GM21381 (cell line): ENCODE data around the gene CDHR3.

Experiments
- ATAC-seq: cut with Tn5 transposase; IDR thresholded peaks from one replicate; pipeline ENCODE4 v1.9.1; 2021; ENCODE audit warnings: mild to moderate bottlenecking, moderate library complexity; ENCODE audit not compliant: unreplicated experiment

CDHR3 gene

DNA sequence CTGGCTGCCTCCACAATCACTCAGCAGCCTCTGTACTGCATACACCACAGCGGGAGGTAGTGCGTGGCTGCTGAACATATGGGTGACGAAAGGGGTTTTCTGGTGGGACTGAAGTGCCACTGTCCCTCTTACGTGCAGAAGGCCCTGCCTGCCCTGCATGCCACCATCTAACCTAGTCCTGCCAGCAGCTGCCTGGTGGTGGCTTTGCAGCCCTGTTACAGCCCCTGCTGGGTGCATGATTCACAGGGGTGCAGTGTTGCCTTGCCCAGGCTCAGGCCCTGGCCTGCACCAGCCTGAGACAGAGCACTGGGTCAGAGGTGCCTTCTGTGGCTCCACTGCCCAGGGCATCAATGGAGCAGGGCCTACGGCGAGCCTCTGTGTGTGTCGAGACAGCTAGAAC is 98.9 kb downstream of the CDHR3 start:
- ATAC-seq: no peak

DNA sequence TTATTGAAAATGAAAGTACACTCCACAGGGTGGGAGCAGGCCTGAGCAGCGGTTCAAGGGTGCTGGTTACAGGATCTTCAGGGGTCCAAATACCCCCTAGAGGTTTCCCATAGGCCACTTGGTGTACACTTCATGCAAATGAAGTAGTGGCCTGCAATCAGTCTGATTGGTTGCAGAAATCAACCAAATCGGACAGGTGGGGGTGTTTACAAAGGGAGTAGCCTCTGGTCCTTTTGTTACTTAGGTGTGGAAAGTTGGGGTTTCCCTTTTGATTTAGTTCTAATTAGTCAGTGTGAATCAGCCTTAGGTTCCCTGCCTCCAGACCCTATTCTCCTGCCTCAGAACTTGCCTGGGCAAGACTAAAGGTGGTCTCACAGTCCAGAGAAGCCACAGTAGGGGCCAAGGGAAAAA is 99.5 kb downstream of the CDHR3 start:
- no peak for ATAC-seq

DNA sequence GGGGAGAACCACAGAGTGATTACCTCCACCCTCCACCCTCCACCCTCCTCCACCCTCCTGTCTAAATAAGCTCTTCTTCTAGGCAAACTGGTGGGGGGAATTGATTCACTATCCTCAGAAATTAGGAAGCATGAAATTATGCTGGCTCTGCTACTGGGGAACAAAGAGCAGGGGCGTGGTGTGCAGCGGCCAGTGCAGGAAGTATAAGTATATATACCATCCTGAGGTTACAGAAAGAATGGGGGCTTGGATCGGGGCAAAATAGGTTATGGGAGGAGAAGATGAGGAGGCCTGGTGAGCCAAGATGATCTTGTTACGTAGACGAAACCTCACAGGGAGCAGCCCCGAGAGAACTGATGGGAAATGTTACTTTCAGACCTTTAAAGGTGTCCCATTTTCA is 100.0 kb downstream of the CDHR3 start:
- no peak for ATAC-seq

DNA sequence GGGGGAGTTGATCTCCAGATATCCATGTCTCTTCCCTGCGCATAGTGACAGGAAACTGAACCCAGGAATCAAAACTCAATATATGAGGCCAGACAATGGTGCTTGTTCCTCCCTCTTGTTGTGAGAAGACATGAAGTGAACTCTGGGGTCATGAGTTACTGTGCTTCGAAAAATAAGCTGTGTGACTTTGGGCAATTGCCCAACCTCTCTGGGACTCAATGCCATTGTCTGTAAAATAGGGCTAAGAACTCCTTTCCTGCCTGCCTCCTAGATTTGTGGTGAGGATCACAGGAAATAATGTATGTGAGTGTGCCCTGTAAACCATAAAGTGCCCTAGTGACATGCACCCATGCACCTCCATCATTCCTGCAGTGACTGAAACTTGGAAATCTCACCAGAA is 100.6 kb downstream of the CDHR3 start:
- no peak for ATAC-seq

DNA sequence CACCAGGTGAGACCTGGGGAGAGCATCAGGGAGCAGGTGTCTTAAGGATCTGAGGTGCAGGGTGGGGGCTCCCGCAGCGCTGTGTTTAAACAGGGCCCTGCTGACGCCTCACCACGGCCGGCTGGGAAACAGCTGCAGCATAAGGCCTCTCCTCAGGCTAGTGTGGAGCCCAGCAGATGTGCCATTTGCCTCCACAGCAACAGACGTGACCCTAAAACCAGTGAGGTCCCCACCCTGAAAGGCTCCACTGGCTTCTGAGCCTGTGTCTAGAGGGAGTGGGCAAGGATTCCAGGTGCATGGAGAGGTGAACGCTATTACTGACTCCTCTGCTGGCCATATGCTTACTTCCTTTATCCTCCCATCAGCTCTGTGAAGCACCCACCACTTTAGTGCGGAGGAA is 101.3 kb downstream of the CDHR3 start:
- no peak for ATAC-seq

DNA sequence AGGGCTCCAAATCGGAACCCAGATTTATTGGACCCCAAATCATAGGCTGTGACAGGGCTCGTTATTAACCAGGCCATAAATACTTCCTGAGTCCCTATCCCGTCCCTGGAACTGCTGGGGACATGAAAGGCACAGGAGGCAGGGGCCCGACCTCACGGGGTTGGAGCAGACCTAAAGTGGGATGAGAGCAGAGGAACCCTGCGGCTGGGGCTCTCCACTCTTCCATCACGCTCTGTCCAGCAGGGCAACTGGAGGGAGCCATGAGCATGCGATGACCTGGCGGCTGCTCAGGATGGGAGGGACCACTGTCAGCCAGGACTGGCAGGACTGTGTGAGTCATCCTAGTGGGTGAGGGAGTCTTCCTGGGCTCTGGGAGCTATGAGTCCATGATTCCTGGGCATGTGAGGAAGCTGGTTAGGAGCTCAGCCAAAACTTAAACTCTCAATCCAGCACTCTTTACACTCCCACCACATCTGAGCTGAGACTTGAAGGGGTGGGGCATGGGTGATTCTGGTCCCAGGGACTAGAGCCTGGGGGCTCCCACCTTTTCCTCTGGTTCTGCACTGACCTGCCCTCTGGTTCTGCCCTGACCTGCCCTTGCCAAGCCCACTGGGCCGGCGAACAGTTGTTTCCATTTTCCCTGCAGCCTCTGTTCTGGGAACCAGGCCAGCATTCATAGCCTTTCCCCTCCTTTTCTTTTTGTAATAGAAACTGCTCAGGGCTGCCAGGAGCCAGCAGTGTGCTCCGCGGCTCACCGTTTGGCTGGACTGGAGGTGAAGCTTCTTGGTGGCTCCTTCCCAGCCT is 101.9 kb downstream of the CDHR3 start:
- ATAC-seq: no peak

DNA sequence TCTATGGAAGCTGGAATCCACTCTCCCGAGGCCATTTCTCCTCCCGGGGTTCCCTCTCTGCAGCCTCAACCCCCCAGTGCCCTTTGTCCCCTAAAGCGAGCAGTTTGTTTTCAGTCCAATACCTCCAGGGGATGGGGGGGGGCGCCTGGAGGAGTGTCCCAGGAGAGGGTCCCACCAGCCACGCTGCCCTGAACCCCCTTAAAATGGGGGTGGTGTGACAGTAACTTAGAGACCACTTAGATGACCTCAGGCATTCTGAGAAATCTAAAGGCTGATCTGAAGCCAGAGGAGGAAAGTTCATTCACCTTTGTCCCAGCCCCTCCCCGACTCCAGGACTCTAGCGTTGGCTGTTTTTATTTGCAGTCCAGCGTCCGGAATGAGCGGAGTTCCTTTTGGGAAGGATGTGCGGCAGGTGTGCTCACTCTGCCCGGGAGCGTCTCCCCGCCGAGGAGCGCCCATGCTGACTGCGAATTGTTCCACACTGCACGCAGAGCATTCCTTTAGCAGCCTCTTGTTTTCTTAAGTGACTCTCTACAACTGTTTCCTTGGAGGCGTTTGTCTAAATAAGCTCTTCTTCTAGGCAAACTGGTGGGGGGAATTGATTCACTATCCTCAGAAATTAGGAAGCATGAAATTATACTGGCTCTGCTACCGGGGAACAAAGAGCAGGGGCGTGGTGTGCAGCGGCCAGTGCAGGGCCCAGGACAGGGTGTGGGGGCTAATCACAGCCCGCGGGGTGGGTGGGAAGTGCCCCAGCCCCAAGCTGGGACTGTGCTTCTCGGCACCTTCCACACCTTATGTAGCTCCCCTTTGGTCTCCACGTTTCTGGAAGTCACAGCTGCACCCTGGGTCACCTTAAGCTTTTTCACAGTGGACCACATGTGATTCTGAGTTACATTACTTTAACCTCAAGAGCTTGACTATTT is 102.8 kb downstream of the CDHR3 start:
- ATAC-seq: no peak

DNA sequence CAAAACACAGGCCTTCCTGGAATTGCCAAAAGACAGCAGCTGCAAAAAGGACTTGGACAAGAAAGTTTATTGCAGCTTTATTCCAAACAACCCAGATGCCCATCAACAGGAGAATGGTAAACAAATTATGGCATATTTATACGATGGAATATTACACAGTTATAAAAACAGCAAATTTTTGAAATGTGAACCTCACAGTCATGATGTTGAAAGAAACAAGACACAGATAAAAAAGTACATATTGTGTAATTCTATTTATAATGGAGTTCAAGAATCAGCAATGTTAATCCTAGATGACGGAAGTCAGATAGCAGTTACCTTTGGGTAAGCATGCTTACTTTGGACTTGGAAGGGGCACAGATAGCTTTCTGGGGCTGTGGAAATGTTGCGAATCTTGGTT is 104.6 kb downstream of the CDHR3 start:
- ATAC-seq: no peak

DNA sequence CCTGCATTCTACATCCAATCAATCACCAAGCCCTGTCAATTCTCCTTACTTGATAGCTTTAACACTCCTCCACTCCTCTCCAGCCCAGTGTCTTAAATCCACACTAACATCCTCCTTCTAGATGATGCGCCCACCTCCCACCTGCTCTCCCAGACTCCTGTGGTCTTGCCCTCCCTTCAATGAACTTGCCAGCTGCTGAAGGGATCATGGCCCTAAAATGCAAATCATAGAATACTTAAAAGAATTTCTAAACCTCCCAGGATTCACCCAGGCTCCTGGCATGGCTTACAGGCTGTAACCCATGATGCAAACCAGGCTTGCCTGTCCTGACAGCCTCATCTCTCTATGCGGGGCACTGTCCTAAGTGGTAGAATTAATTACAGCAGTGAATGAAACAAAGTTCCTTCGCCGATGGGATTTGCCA is 105.5 kb downstream of the CDHR3 start:
- no peak for ATAC-seq

DNA sequence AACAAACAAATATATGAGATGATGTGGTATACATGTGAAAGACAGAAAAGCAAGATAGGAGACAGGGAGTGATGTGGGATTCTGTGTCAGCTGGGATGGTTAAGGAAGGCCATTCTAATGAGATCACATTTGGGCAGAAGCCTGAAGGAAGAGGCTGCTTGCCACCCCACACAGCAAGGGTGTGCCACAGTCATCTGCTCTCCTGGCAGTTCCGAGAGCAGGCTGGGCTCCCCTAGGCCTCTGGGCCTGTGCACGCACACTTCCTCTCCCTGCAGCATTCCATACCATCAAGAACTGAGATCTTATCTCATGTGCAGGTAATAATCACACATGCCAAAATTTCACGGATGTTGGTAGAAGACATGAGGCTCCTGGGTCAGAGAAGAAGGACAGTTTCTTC is 105.9 kb downstream of the CDHR3 start:
- no peak for ATAC-seq

DNA sequence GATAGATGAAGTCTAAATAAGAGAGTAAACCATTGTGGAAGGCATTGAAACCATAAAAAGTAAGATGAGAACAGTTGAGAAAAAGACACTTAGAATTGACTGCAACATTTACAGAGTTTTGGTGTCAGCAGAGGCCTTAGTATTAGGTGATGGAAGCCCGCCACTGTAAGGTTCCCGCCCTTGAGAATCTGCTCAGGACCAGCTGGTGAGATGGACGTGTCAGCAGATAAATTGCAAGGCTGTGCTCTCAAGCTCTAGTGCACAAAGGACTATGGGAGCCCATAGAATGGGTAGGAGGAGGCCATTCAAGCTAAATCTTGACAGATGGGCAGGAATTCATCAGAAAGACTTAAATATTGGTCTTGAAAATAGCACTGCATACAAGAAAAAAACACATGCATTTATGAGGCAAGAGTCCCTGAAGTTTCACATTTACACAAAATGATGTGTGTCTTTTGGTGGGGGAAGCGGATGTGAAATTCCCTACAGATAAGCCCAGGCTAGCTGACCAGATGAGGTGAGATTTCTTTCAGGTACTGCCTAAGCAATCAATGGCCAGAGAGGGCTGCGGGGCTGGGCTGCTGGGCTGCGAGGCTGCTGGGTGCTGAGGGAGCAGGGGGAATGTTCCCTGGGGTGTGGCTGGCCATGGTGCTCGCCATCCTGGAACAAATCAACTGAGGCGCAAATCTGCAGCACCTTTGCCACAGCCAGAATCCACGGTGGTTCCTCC is 106.6 kb downstream of the CDHR3 start:
- no peak for ATAC-seq

DNA sequence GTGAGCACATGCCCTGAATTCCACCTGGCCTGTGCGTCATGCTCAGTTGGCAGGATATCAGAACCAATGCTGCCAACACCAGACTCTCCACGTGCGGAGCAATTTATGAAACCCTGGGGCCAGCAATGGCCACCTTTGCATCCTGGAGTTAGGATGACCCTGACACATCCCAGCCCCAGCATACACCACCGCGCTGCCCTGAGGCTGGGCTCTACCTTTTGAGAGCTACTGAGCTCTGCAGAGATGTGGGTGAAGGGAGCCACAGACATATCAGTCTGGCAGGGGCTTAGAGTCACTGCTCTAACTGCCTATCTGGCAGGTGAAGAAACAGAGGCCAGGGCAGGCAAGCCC is 107.1 kb downstream of the CDHR3 start:
- ATAC-seq: no peak

DNA sequence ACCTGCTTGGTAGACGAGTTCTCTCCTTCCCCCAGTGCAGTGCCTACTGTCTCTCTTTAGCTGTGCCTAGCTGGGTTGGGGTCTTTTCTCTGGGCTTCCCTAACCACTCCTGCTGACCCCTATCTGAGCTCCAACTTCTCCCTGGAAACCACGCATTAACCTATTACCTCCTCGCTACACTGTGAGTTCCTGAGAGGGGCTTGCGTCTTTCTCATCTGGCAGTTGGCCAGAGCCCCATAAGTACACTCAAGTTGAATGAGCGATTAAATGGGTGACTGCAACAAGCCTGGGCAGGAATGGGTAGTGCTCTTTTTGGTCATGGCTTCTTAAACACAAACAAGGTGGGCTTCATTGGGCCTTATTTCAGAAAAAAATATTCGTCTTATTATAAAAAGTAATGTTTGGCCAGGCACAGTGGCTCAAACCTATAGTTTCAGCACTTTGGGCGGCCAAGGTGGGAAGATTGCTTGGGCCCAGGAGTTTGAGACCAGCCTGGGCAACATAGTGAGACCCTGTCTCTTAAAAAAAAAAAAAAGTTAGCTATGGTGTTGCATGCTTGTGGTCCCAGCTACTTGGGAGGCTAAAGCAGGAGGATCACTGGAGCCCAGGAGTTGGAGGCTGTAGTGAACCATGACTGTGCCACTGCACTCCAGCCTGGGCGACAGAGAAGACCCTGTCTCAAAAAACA is 107.6 kb downstream of the CDHR3 start:
- no peak for ATAC-seq

DNA sequence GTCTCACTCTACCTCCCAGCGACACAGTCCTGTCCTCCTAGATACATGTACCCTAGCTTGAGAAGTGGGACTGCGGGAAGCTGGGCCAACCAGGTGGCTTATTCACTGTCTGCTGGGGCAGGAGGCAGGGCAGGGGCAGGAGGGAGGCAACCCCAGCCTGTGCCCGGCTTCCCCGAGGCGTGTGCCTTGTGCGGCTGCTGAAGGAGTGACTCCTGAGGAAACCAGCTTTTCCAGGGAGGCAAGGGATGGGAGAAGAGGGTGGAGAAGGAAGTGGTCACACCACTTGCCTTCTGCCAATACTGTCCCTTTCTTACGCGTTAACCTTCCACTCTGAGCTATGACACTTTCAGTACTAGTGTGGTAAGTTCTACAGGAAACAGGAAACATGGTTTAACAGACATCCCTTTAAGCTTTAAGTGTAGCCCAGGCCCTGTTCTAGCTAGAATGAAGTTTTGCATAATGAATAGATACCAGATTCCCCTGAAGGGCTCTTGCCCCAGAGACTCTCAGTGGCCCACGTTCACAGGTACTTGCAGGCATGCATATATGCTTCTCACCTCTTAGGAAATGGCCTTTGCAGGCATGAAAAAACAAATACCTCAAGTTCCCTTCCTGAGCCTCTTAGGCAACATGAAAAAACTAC is 108.4 kb downstream of the CDHR3 start:
- ATAC-seq: peak; percentile 96

DNA sequence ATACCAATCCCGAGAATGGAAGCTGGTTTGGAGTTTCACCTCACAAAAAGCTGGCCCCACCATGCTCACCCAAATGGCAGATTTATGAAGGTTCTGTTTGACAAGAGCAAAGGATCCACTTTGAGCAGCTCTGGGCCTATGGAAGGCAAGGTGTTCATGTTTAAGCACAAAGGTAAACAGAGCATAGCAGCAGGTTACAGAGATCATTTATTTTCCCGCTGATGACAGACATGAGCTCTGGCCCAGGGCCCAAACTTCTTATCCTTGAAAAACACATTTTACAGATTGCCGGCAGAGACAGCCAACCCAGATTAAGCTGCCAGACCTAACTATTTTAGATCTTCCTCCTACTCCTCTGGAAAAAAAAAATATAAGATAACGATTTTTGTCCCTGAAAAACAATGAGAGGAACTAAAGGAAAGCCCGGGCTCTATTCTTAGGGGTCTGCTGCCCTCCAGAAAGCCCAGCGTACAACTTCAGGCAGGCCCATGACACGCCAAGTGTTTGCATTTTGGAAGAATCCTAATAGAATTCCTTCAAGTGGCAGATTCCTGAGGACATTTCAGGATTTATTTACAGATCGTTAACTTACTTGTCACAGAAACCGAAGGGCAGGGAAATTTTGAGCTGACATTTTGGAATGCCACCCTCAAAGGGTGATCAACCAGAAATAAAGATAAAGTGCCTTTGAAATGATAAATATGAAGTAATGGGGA is 109.1 kb downstream of the CDHR3 start:
- ATAC-seq: no peak

DNA sequence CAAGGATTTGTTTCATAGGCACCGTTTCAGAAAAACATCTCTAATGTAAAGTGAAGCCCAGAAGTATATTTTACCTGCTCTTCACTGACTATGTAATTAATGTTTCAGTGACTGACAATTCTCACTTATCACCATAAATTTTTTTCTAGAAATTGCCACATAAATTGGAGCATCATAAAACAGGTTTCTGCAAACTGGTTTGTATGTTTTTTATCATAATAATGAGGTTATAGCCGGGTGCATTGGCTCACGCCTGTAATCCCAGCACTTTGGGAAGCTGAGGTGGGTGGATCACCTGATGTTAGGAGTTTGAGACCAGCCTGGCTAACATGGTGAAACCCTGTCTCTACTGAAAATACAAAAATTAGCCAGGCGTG is 109.6 kb downstream of the CDHR3 start:
- ATAC-seq: no peak

DNA sequence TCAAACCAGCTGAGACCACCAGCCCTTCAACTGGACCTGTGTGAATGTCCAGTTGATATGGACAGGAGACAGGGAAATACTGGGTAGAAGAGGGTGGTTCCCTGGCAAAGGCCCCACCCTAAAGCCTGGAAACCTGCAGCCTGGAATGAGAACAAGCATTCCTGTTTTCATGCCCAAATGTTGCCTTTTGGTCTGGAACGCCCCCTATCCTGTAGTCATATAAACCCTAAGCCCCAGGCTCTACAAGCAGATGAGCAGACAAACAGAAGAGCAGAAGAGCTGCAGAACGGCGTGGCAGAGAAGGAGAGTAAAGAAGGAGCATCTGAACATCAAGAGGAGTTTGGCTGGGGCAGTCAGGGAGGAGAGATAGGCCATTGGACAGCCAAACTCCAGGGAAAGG is 110.6 kb downstream of the CDHR3 start:
- no peak for ATAC-seq

DNA sequence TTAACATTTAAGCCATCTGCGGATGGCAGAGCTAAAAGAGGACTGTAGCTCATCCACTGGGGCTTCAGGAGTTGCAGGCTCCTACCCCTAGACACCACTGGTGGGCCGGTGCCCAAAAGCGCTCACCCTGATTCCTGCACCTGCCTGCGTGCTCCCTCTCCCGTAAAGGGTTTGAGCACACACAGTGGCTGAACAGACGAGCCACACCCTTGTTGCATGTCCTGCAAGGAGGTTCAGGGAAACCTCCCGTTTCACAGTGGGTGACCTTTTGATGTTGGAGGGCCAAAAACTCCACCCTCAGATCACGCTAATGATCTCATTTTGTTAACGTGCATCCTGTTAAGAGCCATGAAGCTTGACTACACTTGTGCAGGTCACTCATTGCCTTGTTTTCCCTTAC is 111.2 kb downstream of the CDHR3 start:
- ATAC-seq: no peak

DNA sequence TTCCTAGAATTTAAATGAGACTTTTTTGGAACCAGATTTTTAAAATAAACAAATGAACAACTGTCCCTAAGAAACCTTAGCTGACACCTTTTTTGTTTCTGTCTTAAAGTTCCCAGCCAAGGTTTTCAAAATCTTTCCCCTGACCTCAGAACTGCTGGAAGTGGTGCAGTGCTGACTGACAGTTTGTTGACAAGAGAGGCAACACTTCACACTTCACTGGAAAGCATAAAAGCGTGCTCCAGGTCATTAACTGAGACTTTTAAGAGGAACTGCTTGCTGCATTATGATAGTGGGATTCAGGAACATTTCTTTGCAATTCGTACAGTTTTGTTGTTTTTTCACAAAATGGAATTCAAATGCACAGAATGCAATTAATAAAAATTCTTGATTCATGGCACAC is 112.9 kb downstream of the CDHR3 start:
- no peak for ATAC-seq

DNA sequence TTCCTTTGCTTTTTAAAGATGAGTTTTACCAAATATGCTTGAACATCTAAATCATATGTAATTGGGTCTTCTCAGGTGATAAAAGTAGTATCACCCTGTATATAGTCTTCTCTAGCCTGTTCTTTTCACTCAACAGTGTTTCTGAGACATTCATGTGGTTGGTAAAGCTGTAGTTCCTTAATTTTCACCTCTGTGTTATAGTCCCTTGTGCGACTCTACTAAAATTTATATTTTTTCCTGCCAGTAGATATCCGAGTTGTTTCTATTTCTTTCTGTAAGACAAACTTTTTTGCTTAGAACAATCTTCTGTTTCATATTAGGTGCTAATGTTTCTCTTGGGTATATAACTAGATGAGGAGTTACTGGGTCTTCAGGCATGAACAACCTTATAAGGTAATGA is 113.5 kb downstream of the CDHR3 start:
- ATAC-seq: no peak
